ENCODE results near the gene ZDHHC14.

Gene ZDHHC14

DNA sequence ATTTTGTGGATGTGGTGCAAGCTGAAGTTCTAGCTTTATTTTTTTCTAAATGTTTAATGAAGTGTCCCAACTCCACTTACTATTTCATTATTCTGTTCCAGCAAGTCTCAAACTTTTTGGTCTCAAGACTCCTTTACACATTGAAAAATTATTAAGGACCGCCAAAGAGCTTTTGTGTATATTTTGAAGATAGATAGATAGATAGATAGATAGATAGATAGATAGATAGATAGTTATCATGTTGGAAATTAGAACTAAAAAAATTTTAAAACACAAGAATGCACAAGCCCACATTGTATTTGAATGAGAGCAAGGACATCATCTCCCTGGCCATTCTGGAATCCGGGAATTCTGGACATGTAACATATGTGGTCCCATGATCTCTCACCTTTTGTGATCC lies 260.8 kb downstream of the ZDHHC14 start:
- Histone ChIP-seq H3K27me3 (ENCODE audit: control insufficient read depth in 3 of 3, insufficient read depth in 3 of 3, low read depth in 1 of 3, low read length in 3 of 3) (no peaks in the 10 kb centered on the region), H4K8ac (ENCODE audit: low read depth, low read length) (no peak overlapping the region), H3K9ac (ENCODE audit: low read depth, low read length, poor library complexity) (no peak overlapping the region), H3K14ac (ENCODE audit: low read length) (no peak overlapping the region), H2BK12ac (ENCODE audit: low read length) (no peak overlapping the region), H3K79me1 (ENCODE audit: low read depth, low read length) (no peaks in the 10 kb centered on the region), H3K18ac (ENCODE audit: low read length) (no peak overlapping the region), H3K4me1 (ENCODE audit: control insufficient read depth in 2 of 2, insufficient read depth in 1 of 2, low read depth in 1 of 2, low read length in 2 of 2) (peaks cover 2 to 11% of the 10 kb centered on the region in 2 donors), H3K27ac (replicated peaks; ENCODE audit: low read length) (no peak overlapping the region), H3K4me2 (ENCODE audit: insufficient read depth, low read length, poor library complexity, severe bottlenecking) (no peak overlapping the region), H2BK120ac (ENCODE audit: low read depth, low read length) (no peak overlapping the region), H3K23ac (ENCODE audit: low read depth, low read length, poor library complexity) (no peak overlapping the region), H2BK15ac (ENCODE audit: low read length) (no peak overlapping the region), H2AFZ (ENCODE audit: low read length) (no peak overlapping the region), H2BK5ac (ENCODE audit: low read length) (no peak overlapping the region), H3K36me3 (replicated peaks in 1 of 2; ENCODE audit: control insufficient read depth in 2 of 2, insufficient read depth in 2 of 2, low read length in 2 of 2) (no peaks in the 10 kb centered on the region), H3K4ac (ENCODE audit: low read length) (no peak overlapping the region), H3K4me3 (ENCODE audit: low read length in 2 of 2) (no peak overlapping the region), H3K9me3 (replicated peaks in 1 of 2; ENCODE audit: control insufficient read depth in 2 of 2, insufficient read depth in 1 of 2, low read depth in 1 of 2, low read length in 2 of 2) (no peaks in the 10 kb centered on the region), H4K91ac (ENCODE audit: low read depth, low read length, poor library complexity) (no peak overlapping the region), H2AK5ac (ENCODE audit: low read depth, low read length) (no peak overlapping the region)
- no CpG with 5 or more reads among the region's 2 CpGs for WGBS, 2 donors (ENCODE audit: extremely low coverage in 2 of 2, insufficient read length in 2 of 2, insufficient replicate concordance in 1 of 2)
- no peak for DNase-seq (ENCODE audit: low spot score)

DNA sequence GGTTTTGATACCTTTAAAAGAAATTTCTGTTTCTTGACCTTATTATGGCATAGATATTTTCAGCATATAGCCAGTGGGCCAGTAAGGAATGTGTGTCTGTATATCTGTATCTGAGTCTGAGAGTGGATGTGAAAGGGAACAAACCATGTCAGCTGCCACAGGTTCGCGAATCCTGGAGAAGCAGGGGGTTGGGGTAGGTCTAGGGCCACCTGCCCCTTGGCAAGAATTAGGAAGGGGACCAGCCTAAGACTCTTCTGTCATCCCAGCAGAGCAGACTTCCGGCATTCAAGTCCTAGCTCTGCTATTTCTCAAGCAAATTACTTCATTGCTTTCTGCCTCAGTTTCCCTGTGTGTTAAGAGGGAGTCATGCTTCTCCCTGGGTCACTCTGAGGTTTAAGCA lies 261.7 kb downstream of the ZDHHC14 start:
- no peak overlapping the region for H2BK12ac ChIP-seq (ENCODE audit: low read length)
- no CpG with 5 or more reads among the region's 3 CpGs for WGBS, 2 donors (ENCODE audit: extremely low coverage in 2 of 2, insufficient read length in 2 of 2, insufficient replicate concordance in 1 of 2)
- H3K27ac ChIP-seq (replicated peaks; ENCODE audit: low read length) = no peak overlapping the region
- no peak overlapping the region for H3K4me2 ChIP-seq (ENCODE audit: insufficient read depth, low read length, poor library complexity, severe bottlenecking)
- no peak overlapping the region for H4K91ac ChIP-seq (ENCODE audit: low read depth, low read length, poor library complexity)
- peaks cover 2 to 9% of the 10 kb centered on the region in 2 donors for H3K4me1 ChIP-seq (ENCODE audit: control insufficient read depth in 2 of 2, insufficient read depth in 1 of 2, low read depth in 1 of 2, low read length in 2 of 2)
- H2BK120ac ChIP-seq (ENCODE audit: low read depth, low read length) = no peak overlapping the region
- H3K23ac ChIP-seq (ENCODE audit: low read depth, low read length, poor library complexity) = no peak overlapping the region
- H3K79me1 ChIP-seq (ENCODE audit: low read depth, low read length) = no peaks in the 10 kb centered on the region
- H2BK5ac ChIP-seq (ENCODE audit: low read length) = no peak overlapping the region
- H3K4ac ChIP-seq (ENCODE audit: low read length) = no peak overlapping the region
- no peaks in the 10 kb centered on the region for H3K36me3 ChIP-seq (replicated peaks in 1 of 2; ENCODE audit: control insufficient read depth in 2 of 2, insufficient read depth in 2 of 2, low read length in 2 of 2)
- H2BK15ac ChIP-seq (ENCODE audit: low read length) = no peak overlapping the region
- H3K18ac ChIP-seq (ENCODE audit: low read length) = no peak overlapping the region
- H3K9ac ChIP-seq (ENCODE audit: low read depth, low read length, poor library complexity) = no peak overlapping the region
- no peak overlapping the region for H3K4me3 ChIP-seq (ENCODE audit: low read length in 2 of 2)
- H4K8ac ChIP-seq (ENCODE audit: low read depth, low read length) = no peak overlapping the region
- H3K9me3 ChIP-seq (replicated peaks in 1 of 2; ENCODE audit: control insufficient read depth in 2 of 2, insufficient read depth in 1 of 2, low read depth in 1 of 2, low read length in 2 of 2) = no peaks in the 10 kb centered on the region
- DNase-seq (ENCODE audit: low spot score) = no peak
- H2AK5ac ChIP-seq (ENCODE audit: low read depth, low read length) = no peak overlapping the region
- no peak overlapping the region for H2AFZ ChIP-seq (ENCODE audit: low read length)
- no peak overlapping the region for H3K14ac ChIP-seq (ENCODE audit: low read length)
- H3K27me3 ChIP-seq (ENCODE audit: control insufficient read depth in 3 of 3, insufficient read depth in 3 of 3, low read depth in 1 of 3, low read length in 3 of 3) = no peaks in the 10 kb centered on the region

DNA sequence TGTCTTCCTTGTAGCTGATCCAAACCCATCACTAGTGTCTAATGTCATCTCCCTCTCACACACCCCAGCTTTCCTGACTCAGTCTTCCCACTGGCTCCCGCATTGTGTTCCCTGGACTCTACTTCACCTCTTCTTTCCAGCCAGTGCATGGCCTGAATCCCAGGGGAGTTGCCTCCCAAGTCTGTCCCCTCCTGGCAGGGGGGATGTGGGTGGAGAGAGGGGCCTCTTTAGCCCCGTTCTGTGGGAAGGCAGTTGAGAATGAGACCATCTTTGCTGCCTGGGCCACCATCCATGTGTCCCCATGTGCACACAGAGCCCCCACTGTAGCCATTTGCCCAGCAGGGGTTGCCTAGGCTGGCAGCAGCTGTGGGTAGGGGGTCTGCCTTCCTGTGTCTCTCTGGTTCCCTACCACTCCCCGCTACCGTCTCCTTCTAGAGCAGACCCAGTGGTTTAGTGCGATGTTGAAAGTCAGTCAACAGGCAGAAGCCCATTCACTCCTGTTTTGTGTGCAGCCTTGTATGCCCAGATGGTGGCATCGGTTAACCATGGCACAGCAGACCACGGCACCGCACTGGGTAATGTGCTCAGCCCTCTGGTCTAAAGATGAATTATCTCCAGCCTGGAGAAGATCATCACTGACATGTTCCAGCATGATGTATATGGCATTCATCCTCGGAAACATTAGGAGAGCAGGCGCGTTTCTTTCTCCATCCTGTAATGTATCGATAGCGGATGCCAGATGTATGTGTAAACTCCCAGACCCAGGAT lies 263.2 kb downstream of the ZDHHC14 start:
- Histone ChIP-seq H3K27me3 (ENCODE audit: control insufficient read depth in 3 of 3, insufficient read depth in 3 of 3, low read depth in 1 of 3, low read length in 3 of 3) (no peaks in the 10 kb centered on the region), H2BK5ac (ENCODE audit: low read length) (no peak overlapping the region), H3K79me1 (ENCODE audit: low read depth, low read length) (no peaks in the 10 kb centered on the region), H3K18ac (ENCODE audit: low read length) (no peak overlapping the region), H3K9me3 (replicated peaks in 1 of 2; ENCODE audit: control insufficient read depth in 2 of 2, insufficient read depth in 1 of 2, low read depth in 1 of 2, low read length in 2 of 2) (no peaks in the 10 kb centered on the region), H3K4ac (ENCODE audit: low read length) (no peak overlapping the region), H2BK12ac (ENCODE audit: low read length) (no peak overlapping the region), H2AFZ (ENCODE audit: low read length) (no peak overlapping the region), H3K14ac (ENCODE audit: low read length) (no peak overlapping the region), H3K4me2 (ENCODE audit: insufficient read depth, low read length, poor library complexity, severe bottlenecking) (no peak overlapping the region), H4K8ac (ENCODE audit: low read depth, low read length) (no peak overlapping the region), H2AK5ac (ENCODE audit: low read depth, low read length) (no peak overlapping the region), H3K4me3 (ENCODE audit: low read length in 2 of 2) (no peak overlapping the region), H4K91ac (ENCODE audit: low read depth, low read length, poor library complexity) (no peak overlapping the region), H3K4me1 (ENCODE audit: control insufficient read depth in 2 of 2, insufficient read depth in 1 of 2, low read depth in 1 of 2, low read length in 2 of 2) (peaks cover 0 to 6% of the 10 kb centered on the region in 2 donors), H3K27ac (replicated peaks; ENCODE audit: low read length) (no peak overlapping the region), H2BK15ac (ENCODE audit: low read length) (no peak overlapping the region), H3K9ac (ENCODE audit: low read depth, low read length, poor library complexity) (no peak overlapping the region), H3K23ac (ENCODE audit: low read depth, low read length, poor library complexity) (peak overlapping the region; percentile 4), H2BK120ac (ENCODE audit: low read depth, low read length) (no peak overlapping the region), H3K36me3 (replicated peaks in 1 of 2; ENCODE audit: control insufficient read depth in 2 of 2, insufficient read depth in 2 of 2, low read length in 2 of 2) (no peaks in the 10 kb centered on the region)
- no CpG with 5 or more reads among the region's 13 CpGs for WGBS, 2 donors (ENCODE audit: extremely low coverage in 2 of 2, insufficient read length in 2 of 2, insufficient replicate concordance in 1 of 2)
- DNase-seq (ENCODE audit: low spot score) = no peak

DNA sequence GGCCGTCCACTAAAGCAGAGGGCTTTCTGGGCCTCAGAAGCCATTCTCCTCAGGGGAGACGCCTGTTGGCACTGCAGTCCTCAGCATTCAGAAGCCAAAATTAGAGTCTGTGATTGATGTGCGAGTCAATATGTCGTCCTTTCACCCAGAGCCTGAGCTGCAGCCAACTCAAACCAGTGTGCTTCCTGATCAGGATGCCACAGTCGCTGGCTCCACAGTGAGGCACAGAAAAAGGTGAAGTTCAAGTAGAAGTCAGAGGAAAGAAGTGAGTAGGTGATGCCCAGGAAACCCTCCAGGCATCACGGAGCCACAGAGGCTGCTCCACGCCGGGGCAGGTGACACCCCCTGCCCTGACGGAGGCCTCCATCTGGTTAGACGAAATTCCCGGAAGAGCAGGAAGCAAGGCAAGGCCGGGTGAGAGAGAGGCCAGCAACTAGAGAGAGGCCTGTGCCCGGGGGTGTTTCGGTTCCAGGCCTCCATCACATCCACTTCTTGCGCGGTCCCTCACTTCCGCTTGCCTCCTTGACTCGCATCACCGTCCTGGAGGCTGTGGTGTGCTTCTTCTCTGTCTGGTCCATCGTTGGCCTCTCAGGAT lies 264.3 kb downstream of the ZDHHC14 start:
- Histone ChIP-seq H4K8ac (ENCODE audit: low read depth, low read length) (no peak overlapping the region), H2BK120ac (ENCODE audit: low read depth, low read length) (no peak overlapping the region)

More for the DNA sequence above, 264.3 kb downstream of the ZDHHC14 start:
- no peak overlapping the region for H2BK12ac ChIP-seq (ENCODE audit: low read length)
- H3K4me2 ChIP-seq (ENCODE audit: insufficient read depth, low read length, poor library complexity, severe bottlenecking) = no peak overlapping the region
- no peak for DNase-seq (ENCODE audit: low spot score)
- H3K18ac ChIP-seq (ENCODE audit: low read length) = peak overlapping the region; percentile 0
- no peak overlapping the region for H3K14ac ChIP-seq (ENCODE audit: low read length)
- H3K23ac ChIP-seq (ENCODE audit: low read depth, low read length, poor library complexity) = no peak overlapping the region
- no peak overlapping the region for H2BK5ac ChIP-seq (ENCODE audit: low read length)
- H3K36me3 ChIP-seq (replicated peaks in 1 of 2; ENCODE audit: control insufficient read depth in 2 of 2, insufficient read depth in 2 of 2, low read length in 2 of 2) = no peaks in the 10 kb centered on the region
- H3K4me1 ChIP-seq (ENCODE audit: control insufficient read depth in 2 of 2, insufficient read depth in 1 of 2, low read depth in 1 of 2, low read length in 2 of 2) = peaks cover 0 to 6% of the 10 kb centered on the region in 2 donors
- H2AFZ ChIP-seq (ENCODE audit: low read length) = no peak overlapping the region
- H3K79me1 ChIP-seq (ENCODE audit: low read depth, low read length) = no peaks in the 10 kb centered on the region
- H3K27me3 ChIP-seq (ENCODE audit: control insufficient read depth in 3 of 3, insufficient read depth in 3 of 3, low read depth in 1 of 3, low read length in 3 of 3) = no peaks in the 10 kb centered on the region
- no peak overlapping the region for H4K91ac ChIP-seq (ENCODE audit: low read depth, low read length, poor library complexity)
- WGBS, 2 donors (ENCODE audit: extremely low coverage in 2 of 2, insufficient read length in 2 of 2, insufficient replicate concordance in 1 of 2) = no CpG with 5 or more reads among the region's 20 CpGs
- no peak overlapping the region for H2BK15ac ChIP-seq (ENCODE audit: low read length)
- no peaks in the 10 kb centered on the region for H3K9me3 ChIP-seq (replicated peaks in 1 of 2; ENCODE audit: control insufficient read depth in 2 of 2, insufficient read depth in 1 of 2, low read depth in 1 of 2, low read length in 2 of 2)
- H3K27ac ChIP-seq (replicated peaks; ENCODE audit: low read length) = no peak overlapping the region
- H3K4ac ChIP-seq (ENCODE audit: low read length) = no peak overlapping the region
- H3K4me3 ChIP-seq (ENCODE audit: low read length in 2 of 2) = no peak overlapping the region
- peak overlapping the region; percentile 26 for H2AK5ac ChIP-seq (ENCODE audit: low read depth, low read length)
- H3K9ac ChIP-seq (ENCODE audit: low read depth, low read length, poor library complexity) = no peak overlapping the region
